Measurements from ENCODE around the gene MAP3K7. TPM values are rescaled to one million over a fixed set of nuclear protein-coding genes. Genes with fewer than 3 reads are reported as not detected.

MAP3K7 gene
- total RNA-seq, 1 donor from 2014 or later: 22.6 TPM

DNA sequence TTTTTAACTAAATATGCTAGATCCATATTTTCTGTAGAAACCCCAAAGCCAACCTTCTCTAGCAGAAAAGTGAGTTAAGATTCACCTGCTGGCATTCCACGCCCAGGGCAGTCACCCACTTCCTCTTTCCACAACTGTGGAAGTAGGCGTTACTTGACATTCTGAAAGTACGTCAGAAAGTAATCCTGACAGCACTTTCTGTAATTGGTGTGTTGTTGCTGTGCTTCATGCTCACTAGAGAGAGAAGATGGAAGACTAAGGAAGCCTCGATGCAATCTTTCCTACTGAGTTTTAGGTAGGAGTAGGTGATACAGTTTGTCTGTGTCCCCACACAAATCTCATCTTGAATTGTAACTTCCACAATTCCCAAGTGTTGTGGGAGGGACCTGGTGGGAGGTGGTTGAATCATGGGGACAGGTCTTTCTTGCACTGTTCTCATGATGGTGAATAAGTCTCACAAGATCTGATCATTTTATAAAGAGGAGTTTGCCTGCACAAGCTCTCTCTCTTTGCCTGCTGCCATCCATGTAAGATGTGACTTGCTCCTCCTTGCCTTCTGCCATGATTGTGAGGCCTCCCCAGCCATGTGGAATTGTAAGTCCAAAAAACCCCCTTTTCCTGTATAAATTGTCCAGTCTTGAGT lies 101.1 kb downstream of the MAP3K7 start:
- no peaks in the 10 kb centered on the region for H3K36me3 ChIP-seq (ENCODE audit: control insufficient read depth, insufficient read depth, low read length)
- DNase-seq (ENCODE audit: low read depth): no peak
- H3K27me3 ChIP-seq (ENCODE audit: control insufficient read depth, insufficient read depth, low read length): no peaks in the 10 kb centered on the region
- H3K4me3 ChIP-seq (ENCODE audit: low read depth, low read length): no peak overlapping the region
- TF ChIP-seq, protein P1, sequence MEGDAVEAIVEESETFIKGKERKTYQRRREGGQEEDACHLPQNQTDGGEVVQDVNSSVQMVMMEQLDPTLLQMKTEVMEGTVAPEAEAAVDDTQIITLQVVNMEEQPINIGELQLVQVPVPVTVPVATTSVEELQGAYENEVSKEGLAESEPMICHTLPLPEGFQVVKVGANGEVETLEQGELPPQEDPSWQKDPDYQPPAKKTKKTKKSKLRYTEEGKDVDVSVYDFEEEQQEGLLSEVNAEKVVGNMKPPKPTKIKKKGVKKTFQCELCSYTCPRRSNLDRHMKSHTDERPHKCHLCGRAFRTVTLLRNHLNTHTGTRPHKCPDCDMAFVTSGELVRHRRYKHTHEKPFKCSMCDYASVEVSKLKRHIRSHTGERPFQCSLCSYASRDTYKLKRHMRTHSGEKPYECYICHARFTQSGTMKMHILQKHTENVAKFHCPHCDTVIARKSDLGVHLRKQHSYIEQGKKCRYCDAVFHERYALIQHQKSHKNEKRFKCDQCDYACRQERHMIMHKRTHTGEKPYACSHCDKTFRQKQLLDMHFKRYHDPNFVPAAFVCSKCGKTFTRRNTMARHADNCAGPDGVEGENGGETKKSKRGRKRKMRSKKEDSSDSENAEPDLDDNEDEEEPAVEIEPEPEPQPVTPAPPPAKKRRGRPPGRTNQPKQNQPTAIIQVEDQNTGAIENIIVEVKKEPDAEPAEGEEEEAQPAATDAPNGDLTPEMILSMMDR (IDR thresholded peaks at IDR 0.05; ENCODE audit: insufficient read depth, low read length, poor library complexity, severe bottlenecking): no peak

DNA sequence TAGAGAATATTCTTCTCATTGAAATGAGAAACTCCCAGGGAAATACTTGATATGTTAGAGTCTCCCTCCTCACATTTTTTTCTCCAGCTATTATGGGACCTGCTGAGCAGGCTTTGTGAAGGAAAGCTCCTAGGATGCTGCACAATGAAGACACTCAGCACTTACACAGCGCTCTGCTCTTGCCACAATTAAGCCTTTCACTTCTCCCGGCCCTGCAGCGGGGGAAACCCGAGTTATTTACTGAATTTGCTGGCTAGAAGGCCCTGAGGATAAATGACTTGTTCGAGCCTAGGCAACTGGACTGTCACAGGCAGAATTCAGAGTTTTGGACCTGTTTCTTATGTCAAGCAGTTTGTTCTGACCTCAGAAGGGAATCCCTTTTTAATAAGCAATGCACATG lies 102.0 kb downstream of the MAP3K7 start:
- no peak for DNase-seq (ENCODE audit: low read depth)
- H3K4me3 ChIP-seq (ENCODE audit: low read depth, low read length): no peak overlapping the region
- TF ChIP-seq, protein P1 (IDR thresholded peaks at IDR 0.05; ENCODE audit: insufficient read depth, low read length, poor library complexity, severe bottlenecking): no peak
- no peaks in the 10 kb centered on the region for H3K27me3 ChIP-seq (ENCODE audit: control insufficient read depth, insufficient read depth, low read length)
- H3K36me3 ChIP-seq (ENCODE audit: control insufficient read depth, insufficient read depth, low read length): no peaks in the 10 kb centered on the region

DNA sequence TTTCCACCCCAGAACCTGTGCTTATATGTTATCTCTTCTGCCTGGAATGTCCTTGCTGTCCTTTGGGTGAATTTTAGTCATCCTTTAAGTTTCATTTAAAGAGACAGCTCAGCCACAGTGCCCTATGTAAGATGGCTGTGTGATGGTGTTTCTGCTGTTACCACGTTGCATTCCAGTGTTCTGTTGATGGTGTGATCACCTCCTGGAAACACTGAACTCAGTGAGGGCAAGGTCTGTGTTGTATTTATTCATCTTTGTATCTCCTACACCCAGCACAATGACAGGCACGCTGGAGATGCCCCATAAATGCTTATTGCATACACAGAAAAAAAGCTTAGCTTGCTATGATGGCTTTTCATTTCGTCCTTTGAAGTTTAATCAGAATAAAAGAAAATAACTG lies 102.5 kb downstream of the MAP3K7 start:
- no peaks in the 10 kb centered on the region for H3K27me3 ChIP-seq (ENCODE audit: control insufficient read depth, insufficient read depth, low read length)
- H3K4me3 ChIP-seq (ENCODE audit: low read depth, low read length): no peak overlapping the region
- H3K36me3 ChIP-seq (ENCODE audit: control insufficient read depth, insufficient read depth, low read length): no peaks in the 10 kb centered on the region
- TF ChIP-seq, protein P1 (IDR thresholded peaks at IDR 0.05; ENCODE audit: insufficient read depth, low read length, poor library complexity, severe bottlenecking): no peak
- DNase-seq (ENCODE audit: low read depth): no peak

DNA sequence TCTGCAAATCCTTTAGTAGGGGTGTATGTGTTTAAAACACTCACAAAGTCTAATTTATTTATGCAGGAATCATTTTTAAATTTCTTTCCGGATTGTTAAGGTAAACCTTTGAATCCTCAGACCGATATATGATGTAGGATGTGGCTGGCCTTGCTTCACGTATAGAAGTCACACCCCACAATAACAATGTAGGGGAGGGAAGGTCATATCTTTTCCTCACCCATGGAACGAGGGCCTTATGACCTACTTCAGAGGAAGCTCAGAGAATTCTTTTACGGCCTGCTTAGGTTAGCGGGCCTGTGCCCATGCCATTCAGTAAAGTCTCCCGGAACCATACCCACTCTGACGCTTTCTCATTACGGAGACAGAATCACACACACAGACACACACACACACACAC lies 102.9 kb downstream of the MAP3K7 start:
- TF ChIP-seq, protein P1 (IDR thresholded peaks at IDR 0.05; ENCODE audit: insufficient read depth, low read length, poor library complexity, severe bottlenecking): no peak
- Histone ChIP-seq H3K36me3 (ENCODE audit: control insufficient read depth, insufficient read depth, low read length) (no peaks in the 10 kb centered on the region), H3K27me3 (ENCODE audit: control insufficient read depth, insufficient read depth, low read length) (no peaks in the 10 kb centered on the region), H3K4me3 (ENCODE audit: low read depth, low read length) (no peak overlapping the region)
- DNase-seq (ENCODE audit: low read depth): no peak

DNA sequence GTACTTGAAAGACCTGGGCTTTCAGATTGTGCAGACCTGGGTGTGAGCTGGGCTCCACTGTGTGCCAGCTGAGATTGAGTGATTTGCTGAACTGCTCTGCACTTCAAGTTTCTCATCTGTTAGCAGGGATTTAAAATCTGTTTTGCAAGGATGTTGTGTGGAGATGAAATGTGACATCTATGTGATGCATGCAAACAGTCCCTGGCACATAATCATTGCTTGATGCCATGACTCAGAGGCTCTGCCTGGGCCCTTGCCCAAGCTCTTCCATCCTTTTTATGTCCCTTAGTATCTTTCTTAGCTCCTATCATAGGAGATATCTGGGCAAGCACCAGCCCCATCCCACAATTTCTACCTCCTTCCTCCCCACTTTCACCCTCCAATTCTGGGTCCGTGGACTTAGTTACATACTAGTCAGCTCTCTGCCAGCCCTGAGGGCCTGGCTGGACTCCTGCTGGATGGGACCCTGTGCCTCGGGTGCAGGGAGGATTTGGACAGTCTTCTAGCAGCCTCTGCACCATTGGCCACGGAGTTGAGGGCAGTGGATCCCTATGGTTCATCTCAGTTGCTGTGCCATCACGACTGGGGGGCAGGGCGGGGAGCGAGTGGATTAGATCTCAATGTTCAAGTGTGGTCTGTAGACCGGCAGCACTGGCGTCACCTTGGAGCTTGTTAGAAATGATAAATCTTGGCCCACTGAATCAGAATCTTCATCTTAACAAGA lies 103.6 kb downstream of the MAP3K7 start:
- DNase-seq (ENCODE audit: low read depth): no peak
- Histone ChIP-seq H3K36me3 (ENCODE audit: control insufficient read depth, insufficient read depth, low read length) (no peaks in the 10 kb centered on the region), H3K4me3 (ENCODE audit: low read depth, low read length) (no peak overlapping the region), H3K27me3 (ENCODE audit: control insufficient read depth, insufficient read depth, low read length) (no peaks in the 10 kb centered on the region)
- TF ChIP-seq, protein P1 (IDR thresholded peaks at IDR 0.05; ENCODE audit: insufficient read depth, low read length, poor library complexity, severe bottlenecking): no peak
